Activated B cell treated with CpG ODN at 0.5 μM for 24 hours (primary cell): ENCODE data around the gene PNMA6F. TPM values are rescaled to one million over a fixed set of nuclear protein-coding genes. Genes with fewer than 3 reads are reported as not detected.

ENCODE experiments used
- ATAC-seq: fragments of 200-7000 bp; cut with Tn5 transposase; one replicate; pipeline ENCODE4 v1.10.0; 2021; ENCODE audit warnings: low read depth, mild to moderate bottlenecking, moderate library complexity
- CTCF ChIA-PET: fragments of 350-600 bp; sonication (Branson Sonifier 250); formaldehyde crosslinking; loops from one replicate; lab custom pipeline; 2021; ENCODE audit warnings: antibody characterized with exemption; lab: Charles Lee
- POLR2A ChIA-PET: fragments of 350-600 bp; sonication (Branson Sonifier 250); formaldehyde crosslinking; loops from one replicate; lab custom pipeline; 2021; ENCODE audit warnings: antibody characterized with exemption; lab: Charles Lee
- DNase-seq: peaks from one replicate; pipeline ENCODE4 v3.0.0; 2022
- H3K27ac Mint-ChIP-seq: one replicate; pipeline ENCODE4 v1.8.0; 2020; ENCODE audit warnings: mixed read lengths
- H3K27me3 Mint-ChIP-seq: one replicate; pipeline ENCODE4 v1.8.0; 2021; ENCODE audit warnings: mixed read lengths
- H3K36me3 Mint-ChIP-seq: one replicate; pipeline ENCODE4 v1.8.0; 2021; ENCODE audit warnings: low read depth, mixed read lengths
- H3K4me1 Mint-ChIP-seq: one replicate; pipeline ENCODE4 v1.8.0; 2021; ENCODE audit warnings: mixed read lengths
- H3K4me3 Mint-ChIP-seq: one replicate; pipeline ENCODE4 v1.8.0; 2020; ENCODE audit warnings: mild to moderate bottlenecking, mixed read lengths
- H3K9me3 Mint-ChIP-seq: one replicate; pipeline ENCODE4 v1.8.0; 2020; ENCODE audit warnings: mixed read lengths
- CTCF ChIP-seq: fragments of 200-600 bp; IDR thresholded peaks from one replicate; pipeline ENCODE4 v1.8.0; 2022; ENCODE audit warnings: antibody characterized with exemption, mild to moderate bottlenecking
- intact Hi-C: fragments of 100-400 bp; cut with micrococcal nuclease; formaldehyde crosslinking; loops from one replicate; pipeline ENCODE4 v1.15.1; 2024
- total RNA-seq: library from RNA; stranded (reverse); gene quantifications from 2 replicates; pipeline ENCODE4 v1.2.3, GENCODE V29; 2022

PNMA6F gene
- total RNA-seq, 1 donor from 2014 or later: not detected

GRCh38 chrX:153317996-153318722 lies 3.4 kb downstream of the PNMA6F start:
- Mint-ChIP-seq H3K36me3 (no peaks in the 10 kb centered on the region), H3K27me3 (peaks cover 7% of the 10 kb centered on the region), H3K27ac (no peak overlapping the region), H3K9me3 (no peaks in the 10 kb centered on the region), H3K4me3 (no peak overlapping the region), H3K4me1 (no peaks in the 10 kb centered on the region)
- DNase-seq: no peak
- ATAC-seq: no peak
- TF ChIP-seq CTCF: no peak
- ChIA-PET CTCF (no interaction called here), POLR2A (no interaction called here)
- intact Hi-C loops: loop anchor here (5.0 kb wide), 1 partner anchor 256 kb away; no protein-coding TSS in a partner anchor

DNA sequence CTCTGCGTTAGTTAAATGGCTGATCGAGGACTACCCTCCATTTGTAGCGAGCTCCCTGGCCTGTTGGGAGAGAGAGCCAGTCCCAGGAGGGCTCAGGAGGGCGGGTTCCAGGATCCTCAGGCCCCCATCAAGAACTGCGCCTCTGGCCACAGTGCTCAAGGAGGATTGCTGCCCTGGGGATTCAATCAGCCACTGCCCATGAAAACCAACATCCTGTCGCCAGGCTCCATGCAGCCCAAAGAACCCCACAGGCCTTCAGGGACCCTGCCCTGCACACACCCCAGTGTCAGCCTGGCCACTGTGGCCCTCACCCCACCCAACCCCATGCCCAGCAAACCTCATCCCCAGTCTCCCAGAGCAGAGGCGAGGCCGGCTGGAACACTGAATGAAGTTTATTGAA lies 4.3 kb downstream of the PNMA6F start:
- TF ChIP-seq CTCF: no peak
- Mint-ChIP-seq H3K27me3 (peaks cover 7% of the 10 kb centered on the region), H3K4me3 (no peak overlapping the region), H3K27ac (no peak overlapping the region), H3K36me3 (no peaks in the 10 kb centered on the region), H3K9me3 (no peaks in the 10 kb centered on the region), H3K4me1 (no peaks in the 10 kb centered on the region)
- ChIA-PET CTCF (no interaction called here), POLR2A (no interaction called here)
- no peak for DNase-seq
- no peak for ATAC-seq
- intact Hi-C loops: loop anchor here (5.0 kb wide), 1 partner anchor 255 kb away; no protein-coding TSS in a partner anchor

DNA sequence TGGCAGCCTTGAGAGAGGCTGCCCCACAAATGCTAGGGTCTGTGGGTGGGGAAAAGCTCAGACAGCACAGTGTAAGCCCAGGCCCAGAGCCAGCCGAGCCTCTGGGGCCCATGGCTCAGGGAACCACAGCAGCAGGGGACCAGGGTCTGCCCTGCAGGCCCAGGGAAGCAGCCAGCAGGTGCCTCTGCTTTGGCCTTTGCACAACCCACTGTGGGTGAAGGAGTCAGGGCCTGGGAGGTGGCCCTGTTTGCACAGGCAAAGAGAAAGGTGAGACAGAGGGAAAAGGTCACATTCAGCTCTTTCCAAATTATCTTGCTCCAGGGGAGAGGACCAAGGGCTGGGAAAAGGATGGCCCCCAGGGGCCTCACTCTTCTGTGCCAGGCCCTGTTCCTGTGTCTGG lies 8.7 kb downstream of the PNMA6F start:
- Mint-ChIP-seq H3K27ac (no peak overlapping the region), H3K27me3 (peaks cover 4% of the 10 kb centered on the region), H3K4me1 (no peaks in the 10 kb centered on the region), H3K4me3 (no peak overlapping the region), H3K9me3 (no peaks in the 10 kb centered on the region), H3K36me3 (no peaks in the 10 kb centered on the region)
- ATAC-seq: no peak
- no peak for TF ChIP-seq CTCF
- no peak for DNase-seq
- ChIA-PET POLR2A (no interaction called here), CTCF (no interaction called here)
- intact Hi-C loops: no loop called here

GRCh38 chrX:153312041-153312440 lies 9.5 kb downstream of the PNMA6F start:
- Mint-ChIP-seq H3K9me3 (no peaks in the 10 kb centered on the region), H3K36me3 (no peaks in the 10 kb centered on the region), H3K27ac (no peak overlapping the region), H3K27me3 (peaks cover 5% of the 10 kb centered on the region), H3K4me3 (no peak overlapping the region), H3K4me1 (no peaks in the 10 kb centered on the region)
- no peak for ATAC-seq
- ChIA-PET CTCF (no interaction called here), POLR2A (no interaction called here)
- no peak for DNase-seq
- intact Hi-C loops: no loop called here
- no peak for TF ChIP-seq CTCF

DNA sequence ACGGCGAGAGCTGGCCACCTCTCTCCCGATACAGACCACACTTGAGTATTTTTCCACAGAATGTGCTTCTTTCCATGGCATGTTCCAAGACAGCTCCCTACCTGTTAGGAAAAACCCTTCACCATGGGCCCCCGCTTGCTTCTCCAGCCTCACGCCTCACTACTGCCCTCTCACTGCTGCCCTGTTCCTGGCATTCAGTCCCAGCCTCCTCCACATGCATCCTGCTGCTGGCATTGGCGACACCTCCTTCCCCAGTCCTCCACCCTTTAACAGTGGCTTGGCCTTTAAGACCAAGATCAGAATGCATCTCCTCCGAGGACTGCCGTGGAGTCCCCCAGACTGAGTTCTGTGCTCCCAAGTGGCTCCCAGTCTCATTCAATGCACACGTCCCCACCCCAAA lies 10.7 kb downstream of the PNMA6F start:
- ChIA-PET POLR2A (no interaction called here), CTCF (no interaction called here)
- intact Hi-C loops: no loop called here
- Mint-ChIP-seq H3K9me3 (no peaks in the 10 kb centered on the region), H3K27ac (no peak overlapping the region), H3K4me3 (no peak overlapping the region), H3K27me3 (peaks cover 5% of the 10 kb centered on the region), H3K36me3 (no peaks in the 10 kb centered on the region), H3K4me1 (no peaks in the 10 kb centered on the region)
- DNase-seq (no peak), ATAC-seq (no peak)
- TF ChIP-seq CTCF: no peak
